NCI-H69 (cell line): Measurements from ENCODE around the gene PARD6B.
"Not testable (repeated sequence)": the region's sequence is repeated elsewhere in the genome, so short reads cannot be mapped to it uniquely, and the experiment has no call there.

Experiments
- DNase-seq: peaks from one replicate; lab custom pipeline; 2025; lab: John Stamatoyannopoulos, UW

Gene PARD6B

DNA sequence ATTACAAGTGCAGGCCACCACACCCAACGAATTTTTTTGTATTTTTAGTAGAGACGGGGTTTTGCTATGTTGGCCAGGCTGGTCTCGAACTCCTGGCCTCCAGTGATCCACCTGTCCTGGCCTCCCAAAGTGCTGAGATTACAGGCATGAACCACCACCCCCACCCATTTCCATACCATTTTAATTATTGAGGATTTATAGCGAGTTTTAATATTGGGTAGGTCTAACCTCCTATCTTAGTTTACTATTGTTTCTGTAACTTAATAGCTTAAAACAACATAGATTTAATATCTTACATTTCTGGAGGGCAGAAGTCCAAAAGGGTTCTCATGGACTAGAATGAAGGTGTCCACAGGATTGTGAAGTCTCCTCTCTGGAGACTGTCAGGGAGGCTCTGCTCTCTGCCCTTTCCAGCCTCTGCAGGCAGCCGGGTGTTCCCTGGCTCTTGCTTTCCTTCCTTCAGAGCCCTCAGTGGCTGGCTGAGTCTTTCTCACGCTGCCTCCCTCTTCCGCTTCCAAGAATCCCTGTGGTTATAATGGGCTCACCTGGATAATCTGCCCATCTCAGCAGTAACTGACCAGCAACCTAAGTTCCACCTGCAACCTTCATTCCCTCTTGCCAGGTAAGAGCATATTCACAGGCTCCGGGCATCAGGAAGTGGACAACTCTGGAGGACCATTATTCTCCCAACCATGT lies 44.9 kb downstream of the PARD6B start:
- DNase-seq: peak; percentile 42

DNA sequence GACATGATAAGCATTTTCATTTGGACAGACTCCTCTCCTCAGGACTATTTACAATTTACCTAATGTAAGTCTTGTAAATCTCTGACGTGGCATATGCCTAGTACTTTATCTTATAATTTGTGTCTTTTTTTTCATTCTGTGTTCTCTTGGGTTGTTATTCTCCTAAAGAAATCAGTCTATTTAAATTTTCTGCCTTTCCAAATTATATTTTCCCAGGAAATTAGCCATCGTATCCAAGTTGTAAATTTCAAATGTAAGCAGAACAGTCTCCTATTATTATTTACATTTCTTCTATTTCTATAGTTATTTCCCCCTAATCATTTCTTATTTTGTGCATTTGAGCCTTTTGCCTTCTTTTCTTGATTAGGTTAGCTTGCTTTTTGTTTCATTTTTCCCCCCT lies 46.0 kb downstream of the PARD6B start:
- DNase-seq: no peak

DNA sequence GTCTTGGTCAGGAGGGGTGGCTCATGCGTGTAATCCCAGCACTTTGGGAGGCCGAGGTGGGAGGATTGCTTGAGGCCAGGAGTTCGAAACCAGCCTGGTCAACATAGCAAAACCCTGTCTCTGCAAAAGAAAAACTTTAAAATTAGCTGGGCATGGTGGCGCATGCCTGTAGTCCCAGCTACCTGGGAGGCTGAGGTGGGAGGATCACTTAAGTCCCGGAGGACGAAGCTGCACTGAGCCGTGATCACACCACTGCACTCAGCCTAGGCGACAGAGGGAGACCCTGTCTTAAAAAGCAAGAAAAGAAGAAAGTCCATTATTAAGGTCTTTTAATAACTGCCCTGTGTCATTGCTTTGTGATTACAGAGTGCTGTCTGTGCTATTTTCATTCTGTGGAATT lies 47.6 kb downstream of the PARD6B start:
- not testable (repeated sequence) for DNase-seq

DNA sequence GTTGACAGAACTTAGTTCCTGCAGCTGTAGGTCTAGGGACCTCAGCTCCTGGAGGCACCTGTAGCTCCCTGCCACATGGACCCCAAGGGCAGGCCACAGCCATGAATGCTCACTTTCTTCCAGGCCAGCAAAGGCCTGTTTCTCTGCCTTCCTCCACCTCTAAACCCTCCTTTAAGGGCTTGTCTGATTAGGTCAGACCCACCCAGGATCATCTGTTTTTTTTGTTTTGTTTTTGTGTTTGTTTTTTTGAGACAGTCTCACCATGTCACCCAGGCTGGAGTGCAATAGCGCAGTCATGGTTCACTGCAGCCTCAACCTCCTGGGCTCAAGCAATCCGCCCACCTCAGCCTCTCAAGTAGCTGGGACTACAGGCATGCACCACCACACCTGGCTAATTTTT lies 52.0 kb downstream of the PARD6B start:
- no peak for DNase-seq

DNA sequence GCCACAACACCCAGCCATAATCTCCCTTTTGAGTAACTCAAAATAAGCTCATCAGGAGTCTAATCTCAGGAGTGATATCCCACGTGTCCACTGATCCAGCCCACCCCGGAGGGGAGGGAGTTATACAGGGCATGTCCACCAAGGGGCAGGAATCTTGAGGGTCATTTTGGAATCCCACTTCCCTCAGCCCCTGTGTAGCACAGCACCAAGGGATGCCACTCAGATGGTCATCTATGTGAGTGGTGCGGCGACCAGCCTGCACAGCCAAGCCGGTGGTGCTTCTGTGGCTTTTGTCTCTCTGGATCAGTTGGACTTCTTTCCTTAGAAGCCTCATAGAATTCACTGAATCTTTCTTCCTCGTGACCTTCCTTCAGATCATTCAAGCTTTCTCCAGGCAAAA lies 52.5 kb downstream of the PARD6B start:
- no peak for DNase-seq

DNA sequence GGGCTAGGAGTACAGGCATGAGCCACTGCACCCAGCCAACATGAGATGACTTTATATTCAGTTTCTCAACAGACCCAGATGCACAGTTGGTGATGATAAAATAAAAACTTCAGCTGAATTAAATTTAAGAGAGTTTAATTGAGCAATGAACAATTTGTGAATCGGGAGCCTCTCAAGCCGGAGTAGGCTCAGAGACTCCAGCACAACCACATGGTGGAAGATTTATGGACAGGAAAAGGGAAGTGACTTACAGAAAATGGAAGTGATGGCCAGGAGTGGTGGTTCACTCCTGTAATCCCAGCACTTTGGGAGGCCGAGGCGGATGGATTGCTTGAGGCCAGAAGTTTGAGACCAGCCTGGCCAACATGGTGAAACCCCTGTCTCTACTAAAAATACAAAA lies 53.1 kb downstream of the PARD6B start:
- DNase-seq: no peak

DNA sequence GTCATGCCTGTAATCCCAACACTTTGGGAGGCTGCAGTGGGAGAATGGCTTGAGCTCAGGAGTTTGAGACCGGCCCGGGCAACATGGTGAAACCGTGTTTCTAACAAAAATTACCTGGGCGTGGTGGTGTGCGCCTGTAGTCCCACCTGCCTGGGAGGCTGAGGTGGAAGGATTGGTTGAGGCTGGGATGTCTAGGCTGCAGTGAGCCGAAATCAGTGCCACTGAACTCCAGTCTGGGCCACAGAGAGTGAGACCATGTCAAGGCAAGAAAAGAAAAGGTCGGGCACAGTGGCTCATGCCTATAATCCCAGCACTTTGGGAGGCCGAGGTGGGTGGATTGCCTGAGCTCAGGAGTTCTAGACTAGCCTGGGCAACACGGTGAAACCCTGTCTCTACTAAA lies 55.3 kb downstream of the PARD6B start:
- DNase-seq: no peak

DNA sequence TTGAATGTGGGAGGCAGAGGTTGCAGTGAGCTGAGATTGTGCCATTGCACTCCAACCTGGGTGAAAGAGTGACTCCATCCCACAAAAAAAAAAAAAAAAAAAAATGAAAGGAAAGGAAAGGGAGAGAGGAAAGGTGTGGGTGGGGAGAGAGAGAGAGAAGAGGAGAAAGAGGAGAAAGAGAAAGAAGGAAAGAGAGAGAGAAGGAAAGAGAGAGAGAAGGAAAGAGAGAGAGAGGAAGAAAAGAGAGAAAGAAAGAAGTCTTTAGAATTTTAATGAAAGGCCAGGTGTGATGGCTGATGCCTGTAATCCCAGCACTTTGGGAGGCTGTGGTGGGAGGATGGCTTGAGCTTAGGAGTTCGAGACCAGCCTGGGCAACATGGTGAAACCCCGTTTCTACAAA lies 55.8 kb downstream of the PARD6B start:
- no peak for DNase-seq

DNA sequence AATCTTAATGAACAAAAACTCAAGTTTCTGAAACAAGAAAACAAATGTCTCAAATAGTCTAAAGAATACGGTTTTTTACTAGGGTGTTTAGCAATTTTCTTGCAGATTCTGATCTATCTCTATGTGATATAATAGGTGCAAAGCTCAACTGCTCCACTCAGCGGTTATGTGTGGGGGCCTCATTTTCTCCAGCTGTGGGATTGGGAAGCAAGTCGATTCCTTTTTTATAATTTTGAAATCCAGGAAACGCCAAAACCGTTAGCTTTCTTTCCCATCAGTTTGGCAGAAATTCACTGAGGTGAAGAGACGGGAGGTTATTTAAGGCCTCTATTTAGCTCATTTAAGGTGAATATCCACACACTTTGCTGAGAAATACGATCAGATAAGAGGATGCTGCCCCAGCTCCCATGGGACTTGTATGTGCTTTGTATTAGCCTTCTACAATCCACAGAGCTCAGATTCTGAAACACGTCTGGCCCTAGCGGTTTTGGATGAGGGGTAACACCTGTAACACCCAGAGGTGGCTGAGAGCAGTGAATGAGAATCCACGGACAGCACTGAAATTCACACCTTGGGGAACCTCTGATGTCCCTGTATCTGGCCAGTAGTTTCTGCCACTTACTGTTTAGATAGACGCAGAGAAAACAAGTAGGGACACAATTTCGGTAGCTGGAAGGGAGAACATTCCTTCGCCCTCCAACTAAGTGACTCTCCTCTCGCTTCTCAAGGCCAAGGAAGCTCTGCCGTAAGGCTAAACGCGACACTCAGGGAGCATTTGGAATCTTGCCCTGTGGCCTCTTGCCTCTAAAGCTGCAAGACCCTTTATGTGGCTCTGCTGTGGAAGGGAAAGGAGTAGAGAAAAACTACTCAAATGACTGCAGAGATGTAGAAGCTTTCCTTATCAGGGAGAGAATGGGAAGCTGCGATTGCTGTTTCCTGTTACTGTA lies 56.9 kb downstream of the PARD6B start:
- DNase-seq: peak; percentile 21

DNA sequence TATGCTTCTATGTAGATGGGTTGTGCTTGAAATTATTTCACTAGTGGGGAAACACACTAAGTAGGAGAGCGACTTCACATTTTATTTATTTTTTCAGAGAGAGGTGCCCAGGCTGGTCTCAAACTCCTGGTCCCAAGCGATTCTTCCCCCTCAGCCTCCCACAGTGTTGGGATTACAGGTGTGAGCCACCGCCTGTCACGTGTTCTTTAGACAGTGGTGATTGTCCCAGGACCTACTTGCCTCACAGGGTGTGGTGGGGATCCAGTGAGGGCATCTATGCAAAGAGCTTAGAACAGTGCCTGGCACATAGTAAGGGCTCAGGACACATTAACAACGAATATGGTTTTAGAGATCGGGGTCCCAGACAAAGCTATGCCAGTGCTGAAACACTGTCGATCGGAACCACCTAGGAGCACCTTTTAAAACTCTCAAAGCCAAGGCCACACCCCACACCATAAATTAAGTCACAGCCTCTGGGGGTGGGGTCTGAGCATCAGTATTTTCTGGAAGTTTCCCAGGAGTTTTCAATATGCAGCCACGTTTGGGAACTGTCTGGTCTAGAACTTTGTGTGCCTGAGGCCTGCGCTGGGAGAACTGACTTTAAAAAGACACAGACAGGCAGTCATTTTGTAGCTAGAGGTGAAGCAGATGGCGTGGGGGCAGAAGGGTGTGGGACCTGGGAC lies 58.7 kb downstream of the PARD6B start:
- DNase-seq: no peak

DNA sequence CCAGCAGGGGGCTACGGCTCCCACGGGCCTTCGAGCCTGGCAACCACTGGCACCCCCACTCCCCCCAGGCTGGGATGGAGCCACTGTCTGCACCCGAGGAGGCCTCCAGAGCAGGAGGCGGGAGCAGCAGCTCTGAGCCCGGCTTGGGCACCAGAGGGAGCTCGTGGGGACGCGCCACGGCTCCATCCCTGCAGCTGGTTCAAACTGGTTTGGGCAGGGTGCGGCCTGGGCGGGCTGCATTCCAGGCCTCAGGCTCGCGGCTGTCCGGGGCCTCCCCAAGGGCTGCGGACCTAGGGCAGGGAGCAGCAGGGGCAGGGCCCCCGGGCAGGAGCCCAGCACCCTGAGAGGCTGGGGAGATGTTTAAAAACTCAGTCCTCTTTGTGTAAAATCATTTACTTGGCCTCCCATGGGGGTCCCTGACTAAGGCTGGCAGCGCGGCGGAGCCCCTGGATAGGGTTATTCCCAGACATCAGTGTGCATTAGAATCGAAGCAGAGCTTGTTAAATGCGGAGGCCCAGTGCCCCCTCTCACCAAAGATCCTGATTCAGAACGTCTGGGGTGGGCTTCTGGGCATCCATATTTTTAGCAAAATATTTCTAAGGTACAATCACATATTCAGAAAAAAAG lies 59.4 kb downstream of the PARD6B start:
- peak; percentile 87 for DNase-seq

DNA sequence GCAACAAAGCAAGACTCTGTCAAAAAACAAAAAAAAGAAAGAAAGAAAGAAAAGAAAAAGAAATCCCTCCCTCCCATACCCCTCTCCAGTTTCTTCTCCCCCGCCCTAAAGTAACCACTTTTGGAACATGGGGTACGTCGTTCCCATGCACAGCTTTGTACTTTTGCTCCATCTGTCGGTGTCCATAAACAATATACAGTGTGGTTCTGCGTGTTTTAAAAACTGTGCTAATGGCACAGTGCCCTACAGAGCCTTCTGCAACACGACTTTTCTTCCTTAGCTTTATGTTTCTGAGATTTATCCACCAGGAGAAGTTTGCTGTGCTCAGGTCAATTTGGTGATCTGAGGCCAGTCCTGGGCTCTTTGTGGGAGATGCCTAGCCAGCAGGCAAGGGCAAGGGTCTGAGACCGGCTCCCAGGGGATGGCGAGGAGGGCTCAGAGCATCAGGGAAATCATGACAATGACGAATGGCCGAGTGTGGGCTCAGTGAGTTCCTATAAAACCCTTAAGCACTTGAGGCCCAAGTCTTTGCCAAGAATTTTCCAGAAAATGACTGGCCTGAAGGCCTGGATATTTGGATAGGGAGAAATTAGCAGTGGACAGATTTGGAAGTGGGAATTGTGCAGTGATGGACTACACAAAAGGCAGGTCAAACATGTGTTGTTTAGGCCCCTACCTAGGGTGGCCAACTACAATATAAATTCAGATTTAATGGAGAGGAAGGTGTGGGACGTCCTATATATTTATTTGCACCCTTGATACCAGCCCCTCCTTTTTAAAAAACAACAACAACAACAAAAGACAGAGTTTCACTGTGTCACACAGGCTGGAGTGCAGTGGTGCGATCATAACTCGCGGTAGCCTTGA lies 61.6 kb downstream of the PARD6B start:
- DNase-seq: peak; percentile 1

DNA sequence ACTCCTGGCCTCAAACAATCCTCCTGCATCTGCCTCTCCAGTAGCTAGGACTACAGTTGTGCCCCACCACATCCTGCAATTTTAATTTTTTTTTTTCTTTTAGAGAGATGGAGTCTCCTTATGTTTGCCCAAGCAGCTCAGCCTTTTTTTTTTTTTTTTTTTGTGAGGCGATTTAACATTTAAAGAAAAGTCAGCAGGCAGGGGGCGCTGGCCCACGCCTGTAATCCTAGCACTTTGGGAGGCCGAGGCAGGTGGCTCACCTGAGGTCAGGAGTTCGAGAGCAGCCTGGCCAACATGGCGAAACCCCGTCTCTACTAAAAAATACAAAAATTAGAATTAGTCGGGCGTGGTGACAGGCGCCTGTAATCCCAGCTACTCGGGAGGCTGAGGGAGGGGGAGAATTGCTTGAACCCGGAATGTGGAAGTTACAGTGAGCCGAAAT lies 62.2 kb downstream of the PARD6B start:
- peak; percentile 39 for DNase-seq

DNA sequence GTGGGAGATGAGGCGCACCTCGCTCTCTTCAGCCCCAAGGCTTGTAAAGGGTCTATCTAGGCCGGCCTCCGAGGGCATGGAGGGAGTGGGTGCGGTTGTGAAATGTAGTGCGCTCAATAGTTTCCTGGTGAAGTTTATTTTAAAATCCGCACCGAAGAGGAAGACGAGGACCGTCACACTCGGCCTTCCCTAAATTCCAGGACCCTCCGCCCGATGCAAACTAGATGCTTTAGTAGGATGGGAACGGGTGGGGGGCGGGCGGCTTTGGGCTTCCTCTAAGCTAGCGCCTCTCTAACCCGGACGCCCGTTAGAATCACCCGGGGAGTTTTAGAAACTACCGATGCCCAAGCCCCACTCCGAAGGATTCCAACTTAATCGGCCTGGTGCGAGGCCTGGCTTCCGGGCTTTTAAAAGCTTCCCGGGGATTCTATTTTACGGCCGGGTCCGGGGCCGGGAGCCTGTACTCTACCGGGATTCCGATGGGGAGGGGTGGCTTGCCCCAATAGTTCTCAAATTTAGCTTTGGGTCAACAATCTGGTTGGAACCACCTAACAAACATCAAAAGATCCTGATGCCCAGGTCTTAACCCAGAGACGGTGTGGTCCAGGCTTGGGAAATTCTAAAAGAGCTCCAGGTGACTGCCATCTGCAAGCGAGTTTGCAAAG lies 62.9 kb downstream of the PARD6B start:
- DNase-seq: peak; percentile 43

DNA sequence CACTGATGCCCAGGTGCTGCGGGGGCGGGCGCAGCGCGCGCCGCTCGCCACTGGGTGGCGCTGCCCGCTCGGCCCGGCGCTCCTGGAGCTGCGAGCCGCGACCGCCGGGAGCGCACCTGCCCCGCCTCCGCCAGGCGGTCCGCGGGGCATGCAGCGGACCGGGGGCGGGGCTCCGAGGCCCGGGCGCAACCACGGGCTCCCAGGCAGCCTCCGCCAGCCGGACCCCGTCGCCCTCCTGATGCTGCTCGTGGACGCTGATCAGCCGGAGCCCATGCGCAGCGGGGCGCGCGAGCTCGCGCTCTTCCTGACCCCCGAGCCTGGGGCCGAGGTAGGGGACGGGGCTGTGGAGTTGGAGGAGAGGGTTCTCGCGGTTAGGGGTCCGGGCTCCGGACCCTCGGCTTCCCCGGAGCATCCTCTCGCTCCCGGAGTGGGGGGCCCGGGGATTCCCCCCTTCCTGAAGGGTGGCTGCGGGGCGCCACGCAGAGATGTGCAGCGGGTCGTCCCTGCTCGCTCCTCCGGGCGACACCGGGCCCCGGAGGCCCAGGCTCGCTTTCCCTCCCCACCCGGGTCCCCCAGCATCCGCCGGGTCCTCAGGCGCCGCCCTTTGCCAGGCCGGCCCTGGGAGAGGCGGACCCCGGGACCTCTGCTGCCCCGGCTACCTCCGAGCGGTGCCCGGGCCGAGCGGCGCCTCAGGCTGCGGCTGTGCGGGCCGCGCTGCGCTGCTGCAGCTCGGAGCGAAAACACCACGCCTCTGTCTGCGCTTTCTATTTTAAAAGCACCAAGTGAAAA lies 63.7 kb downstream of the PARD6B start, which contains the start of gene BCAS4:
TSS of gene BCAS4 (plus strand) at position 216 of the 789 bp plus-strand sequence. CDS start at position 239, 23 bp downstream.
- peak; percentile 75 for DNase-seq

DNA sequence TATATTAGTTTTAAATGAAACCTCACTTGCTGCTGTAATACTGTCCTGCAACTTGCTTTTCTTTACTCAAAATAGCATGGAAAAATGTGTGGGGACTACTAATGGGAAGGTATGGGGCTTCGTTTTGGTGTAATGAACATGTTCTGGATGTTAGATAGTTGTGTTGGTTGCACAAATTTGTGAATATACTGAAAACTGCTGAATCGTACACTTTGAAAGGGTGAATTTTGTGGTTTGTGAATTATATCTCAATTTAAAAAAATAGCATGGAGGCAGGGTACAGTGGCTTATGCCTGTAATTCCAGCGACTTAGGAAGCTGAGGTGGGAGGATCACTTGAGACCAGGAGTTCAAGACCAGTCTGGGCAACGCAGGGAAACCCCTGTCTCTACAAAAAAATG lies 65.8 kb downstream of the PARD6B start:
- DNase-seq: no peak

DNA sequence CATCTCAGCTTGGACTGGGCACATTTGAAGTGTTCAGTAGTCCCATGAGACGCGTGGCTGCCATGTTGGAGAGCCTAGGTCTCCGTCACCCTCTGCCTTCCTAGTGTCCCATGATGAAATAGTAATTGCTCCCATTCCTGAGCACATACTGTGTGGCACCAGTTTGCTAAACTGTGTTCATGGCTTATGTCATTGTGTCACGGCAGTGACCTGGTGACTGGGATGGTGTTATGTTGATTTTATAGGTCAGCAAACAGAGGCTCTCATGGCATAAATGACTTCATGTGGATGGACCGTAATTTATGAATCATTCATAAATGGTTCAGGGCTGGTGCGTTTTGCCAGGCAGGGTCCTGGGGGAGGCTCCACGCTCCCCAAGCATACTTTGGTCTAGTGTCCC lies 67.3 kb downstream of the PARD6B start:
- no peak for DNase-seq

DNA sequence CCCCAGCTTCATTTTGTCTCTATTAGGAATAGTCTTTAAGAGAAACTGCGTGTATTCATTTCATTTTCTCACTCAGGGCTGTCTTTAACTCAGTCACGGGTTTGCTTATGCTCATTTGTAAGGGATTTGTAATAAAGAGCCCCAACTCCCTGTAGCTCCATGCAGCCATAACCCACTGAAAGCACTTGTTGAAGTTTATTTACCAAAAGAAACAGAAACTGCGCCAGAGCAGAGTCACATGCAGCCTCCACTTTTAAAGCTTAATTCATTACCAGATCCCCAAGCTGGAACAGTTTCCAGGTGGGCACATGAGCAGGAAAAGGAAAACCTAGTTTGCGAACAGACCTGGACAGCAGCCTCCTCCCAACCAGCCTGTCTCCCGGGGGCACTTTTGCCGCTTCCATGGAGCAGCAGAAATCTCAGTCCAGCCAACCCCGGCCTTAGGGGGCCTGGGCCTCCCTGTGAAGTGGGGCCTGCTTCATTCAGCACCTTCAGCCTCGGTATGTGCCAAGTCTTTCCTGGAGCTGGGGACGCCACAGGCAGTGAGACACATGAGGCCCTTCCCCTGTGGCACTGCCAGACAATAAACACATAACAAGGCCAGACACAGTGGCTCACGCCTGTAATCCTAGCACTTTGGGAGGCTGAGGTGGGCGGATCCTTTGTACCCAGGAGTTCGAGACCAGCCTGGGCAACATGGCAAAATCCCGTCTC lies 68.0 kb downstream of the PARD6B start:
- DNase-seq: no peak
